OCI-LY7 (cell line): ENCODE data around the gene CNOT4.

ENCODE experiments used
- EZH2phosphoT487 ChIP-seq: fragments of 200-600 bp; sonication (generic); IDR thresholded peaks from 2 replicates; pipeline ENCODE4 v1.6.1; 2018; ENCODE audit warnings: low read depth, borderline replicate concordance, mild to moderate bottlenecking, mixed run types, antibody characterized with exemption, low read length, moderate library complexity, mixed read lengths
- TF ChIP-seq, protein P1 (sequence below): fragments of 200-600 bp; sonication (generic); conservative IDR thresholded peaks from 2 replicates; pipeline ENCODE4 v1.5.1; 2014; ENCODE audit warnings: mild to moderate bottlenecking, antibody characterized with exemption, low read length, moderate library complexity, mixed read lengths

DNA sequence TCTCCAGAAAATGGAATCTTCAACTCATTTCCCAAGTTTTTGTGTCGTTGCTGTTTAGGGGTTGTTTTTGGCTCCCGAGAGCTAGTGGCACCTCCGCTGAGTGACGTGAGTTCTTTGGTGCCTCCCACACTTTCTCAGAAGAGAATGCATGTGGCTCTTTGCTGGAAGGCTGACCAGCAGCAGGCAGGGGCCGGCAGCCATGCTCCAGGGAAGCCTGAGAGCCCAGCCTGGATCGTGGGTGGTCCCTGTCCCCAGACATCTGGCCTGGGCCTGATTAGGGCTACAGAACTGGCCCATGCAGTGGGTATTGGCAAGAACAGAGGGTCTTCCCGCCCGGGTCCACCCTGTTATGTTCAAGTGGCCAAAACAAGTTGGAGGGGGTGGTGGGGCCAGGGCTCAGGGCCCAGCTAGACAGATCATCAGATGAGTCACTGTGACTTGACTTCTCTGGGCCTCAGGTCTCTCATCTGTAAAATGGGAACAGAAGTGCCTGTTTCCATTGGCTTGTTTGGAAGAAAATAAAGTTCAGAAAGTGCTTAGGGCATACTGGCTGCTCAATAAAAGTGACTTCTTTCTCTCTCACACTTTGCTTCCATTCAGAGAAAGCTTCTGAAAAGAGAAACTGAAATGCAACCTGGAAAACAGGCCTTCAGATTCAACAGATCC is 193.1 kb downstream of the CNOT4 start:
- TF ChIP-seq, protein P1, sequence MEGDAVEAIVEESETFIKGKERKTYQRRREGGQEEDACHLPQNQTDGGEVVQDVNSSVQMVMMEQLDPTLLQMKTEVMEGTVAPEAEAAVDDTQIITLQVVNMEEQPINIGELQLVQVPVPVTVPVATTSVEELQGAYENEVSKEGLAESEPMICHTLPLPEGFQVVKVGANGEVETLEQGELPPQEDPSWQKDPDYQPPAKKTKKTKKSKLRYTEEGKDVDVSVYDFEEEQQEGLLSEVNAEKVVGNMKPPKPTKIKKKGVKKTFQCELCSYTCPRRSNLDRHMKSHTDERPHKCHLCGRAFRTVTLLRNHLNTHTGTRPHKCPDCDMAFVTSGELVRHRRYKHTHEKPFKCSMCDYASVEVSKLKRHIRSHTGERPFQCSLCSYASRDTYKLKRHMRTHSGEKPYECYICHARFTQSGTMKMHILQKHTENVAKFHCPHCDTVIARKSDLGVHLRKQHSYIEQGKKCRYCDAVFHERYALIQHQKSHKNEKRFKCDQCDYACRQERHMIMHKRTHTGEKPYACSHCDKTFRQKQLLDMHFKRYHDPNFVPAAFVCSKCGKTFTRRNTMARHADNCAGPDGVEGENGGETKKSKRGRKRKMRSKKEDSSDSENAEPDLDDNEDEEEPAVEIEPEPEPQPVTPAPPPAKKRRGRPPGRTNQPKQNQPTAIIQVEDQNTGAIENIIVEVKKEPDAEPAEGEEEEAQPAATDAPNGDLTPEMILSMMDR, result no peak
- TF ChIP-seq EZH2phosphoT487, result no peak
